Keratinocyte (primary cell): ENCODE results near the gene CYP3A4. TPM values are rescaled to one million over a fixed set of nuclear protein-coding genes. Genes with fewer than 3 reads are reported as not detected.
A peak's percentile ranks its signal among the peaks of the same experiment; 100 is the strongest.
"Not testable (repeated sequence)": the region's sequence is repeated elsewhere in the genome, so short reads cannot be mapped to it uniquely, and the experiment has no call there.

Experiments
- DNase-seq: peaks from one replicate; pipeline ENCODE4 v3.0.0-alpha.2; 2011; ENCODE audit warnings: low read depth, missing footprints, low spot score
- FAIRE-seq: peaks from 2 replicates; lab custom pipeline; 2011; peaks lifted over from hg19 to GRCh38; lab: Jason Lieb, UNC
- H2AFZ ChIP-seq: 2 replicates; pipeline ENCODE4 v1.6.0; 2012; ENCODE audit warnings: low read length, control low read depth, inconsistent platforms; ENCODE audit not compliant: control insufficient read depth
- H3K27ac ChIP-seq: 2 replicates; pipeline ENCODE4 v1.5.1; 2011; ENCODE audit warnings: low read length; ENCODE audit not compliant: control insufficient read depth, insufficient read depth
- H3K27me3 ChIP-seq: 3 replicates; pipeline ENCODE4 v1.6.0; 2011; ENCODE audit warnings: low read length; ENCODE audit not compliant: control insufficient read depth, insufficient read depth; ENCODE audit errors: extremely low read depth
- H3K36me3 ChIP-seq, 2 experiments: 2 replicates in 1 of 2; 3 replicates in 1 of 2; pipeline ENCODE4 v1.5.1; 2011; ENCODE audit warnings: low read length in 2 of 2, mild to moderate bottlenecking in 1 of 2; ENCODE audit not compliant: control insufficient read depth in 2 of 2, insufficient read depth in 2 of 2; ENCODE audit errors: extremely low read depth in 1 of 2
- H3K4me1 ChIP-seq: 3 replicates; pipeline ENCODE4 v1.5.1; 2011; ENCODE audit warnings: low read length; ENCODE audit not compliant: control insufficient read depth, insufficient read depth; ENCODE audit errors: extremely low read depth
- H3K4me2 ChIP-seq: 3 replicates; pipeline ENCODE4 v1.6.0; 2011; ENCODE audit warnings: low read depth, low read length; ENCODE audit not compliant: control insufficient read depth, insufficient read depth; ENCODE audit errors: extremely low read depth
- H3K4me3 ChIP-seq, 3 experiments: fragments of 200-600 bp in 1 of 3; sonication (generic) in 1 of 3; 2 replicates in 2 of 3; 3 replicates in 1 of 3; pipeline ENCODE4 v1.5.1; 2011 to 2016; ENCODE audit warnings: low read length in 3 of 3, mild to moderate bottlenecking in 3 of 3, control low read depth in 2 of 3, inconsistent platforms in 1 of 3, low read depth in 1 of 3, mixed read lengths in 1 of 3, mixed run types in 1 of 3, moderate library complexity in 1 of 3; ENCODE audit not compliant: control insufficient read depth in 2 of 3, insufficient read depth in 2 of 3; ENCODE audit errors: extremely low read depth in 1 of 3
- H3K79me2 ChIP-seq: 2 replicates; pipeline ENCODE4 v1.6.0; 2012; ENCODE audit warnings: low read length; ENCODE audit not compliant: control insufficient read depth, insufficient read depth
- H3K9ac ChIP-seq: 3 replicates; pipeline ENCODE4 v1.6.0; 2011; ENCODE audit warnings: low read length; ENCODE audit not compliant: control insufficient read depth, insufficient read depth; ENCODE audit errors: extremely low read depth
- H3K9me1 ChIP-seq: 3 replicates; pipeline ENCODE4 v1.6.0; 2011; ENCODE audit warnings: low read length; ENCODE audit not compliant: control insufficient read depth, insufficient read depth; ENCODE audit errors: extremely low read depth
- H3K9me3 ChIP-seq: 2 replicates; pipeline ENCODE4 v1.5.1; 2012; ENCODE audit warnings: low read depth, low read length; ENCODE audit not compliant: control insufficient read depth
- H4K20me1 ChIP-seq: 3 replicates; pipeline ENCODE4 v1.6.0; 2011; ENCODE audit warnings: low read length; ENCODE audit not compliant: control insufficient read depth, insufficient read depth; ENCODE audit errors: extremely low read depth
- CTCF ChIP-seq, 3 experiments: IDR thresholded peaks in 1 of 3; conservative IDR thresholded peaks in 1 of 3; optimal IDR thresholded peaks in 1 of 3; 2 replicates in 2 of 3; 3 replicates in 1 of 3; pipeline versions ENCODE3 to v1.5.1; 2011; ENCODE audit warnings: low read length in 3 of 3, mild to moderate bottlenecking in 3 of 3, moderate library complexity in 2 of 3, control low read depth in 1 of 3, inconsistent platforms in 1 of 3; ENCODE audit not compliant: insufficient read depth in 2 of 3; ENCODE audit errors: extremely low read depth in 1 of 3
- EZH2 ChIP-seq: IDR thresholded peaks from one replicate; pipeline ENCODE4 v1.6.1; 2012; ENCODE audit warnings: inconsistent platforms, mild to moderate bottlenecking, low read length, moderate library complexity
- dilution Hi-C: fragments of 300-500 bp; cut with MboI; formaldehyde crosslinking; loops from one replicate; pipeline ENCODE4 v1.7.0; 2020; ENCODE audit warnings: low sequenced_read_pairs; ENCODE audit not compliant: extremely low pct_ligation_motif_present
- polyA plus RNA-seq, 5 experiments: library from polyadenylated mRNA; depleted of rRNA in 3 of 5; stranded (reverse) in 3 of 5; stranded (forward) in 1 of 5; unstranded in 1 of 5; fragments of >200 nt; gene quantifications; 1 replicate in 1 of 5; 2 replicates in 3 of 5; 3 replicates in 1 of 5; pipeline versions ENCODE4 v1.2.1 to v1.2.3, GENCODE V29; 2011 to 2012; ENCODE audit warnings: missing spikeins in 2 of 5, low read depth in 1 of 5, low replicate concordance in 1 of 5

Gene CYP3A4
- polyA plus RNA-seq, 1 donor (not counting 4 experiments of a cell fraction or from before 2014, with no cell fraction given) = not detected

GRCh38 chr7:99737726-99738125 lies 46.3 kb downstream of the CYP3A4 start:
- peak; percentile 88 for FAIRE-seq
- Histone ChIP-seq H3K79me2 (no peaks in the 10 kb centered on the region), H3K4me2 (peak overlapping the region; percentile 67), H3K36me3 (no peaks in the 10 kb centered on the region), H3K27ac (peak overlapping the region; percentile 47), H3K4me3 (peak overlapping the region in 1 of 3 experiments; percentile 8), H3K4me1 (peaks cover 21% of the 10 kb centered on the region), H2AFZ (peak overlapping the region; percentile 41), H3K9ac (no peak overlapping the region), H3K27me3 (no peaks in the 10 kb centered on the region), H4K20me1 (no peaks in the 10 kb centered on the region), H3K9me3 (no peaks in the 10 kb centered on the region), H3K9me1 (no peaks in the 10 kb centered on the region)
- peak; percentile 72 for DNase-seq
- dilution Hi-C loops = no loop called here
- TF ChIP-seq EZH2 (no peak), CTCF (optimal IDR thresholded peaks at IDR 0.05 in 1 of 3, IDR thresholded peaks at IDR 0.05 in 1 of 3, conservative IDR thresholded peaks at IDR 0.05 in 1 of 3; ENCODE audit: extremely low read depth in 1 of 3, insufficient read depth in 2 of 3, low read length in 3 of 3) (no peak)

DNA sequence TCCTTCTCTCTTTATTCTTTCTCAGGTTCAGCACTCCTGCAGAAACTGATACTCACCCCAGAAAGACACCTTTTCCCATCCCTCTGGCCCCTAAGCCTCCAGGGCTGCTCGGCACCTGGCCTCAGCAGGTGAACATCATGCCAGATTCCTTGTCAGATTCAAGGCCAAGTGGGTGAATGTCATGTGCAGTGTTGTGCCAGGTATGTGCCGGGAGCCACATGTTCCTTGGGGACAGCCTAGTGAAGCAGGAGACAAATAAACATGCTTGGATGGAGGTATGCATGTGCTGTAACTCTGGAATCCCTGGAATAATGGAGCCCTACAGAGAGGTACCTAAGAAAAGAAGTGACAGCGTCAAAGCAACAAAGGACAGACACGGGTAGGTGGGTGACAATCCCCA lies 47.3 kb downstream of the CYP3A4 start:
- H3K4me1 ChIP-seq = peaks cover 21% of the 10 kb centered on the region
- H3K9me3 ChIP-seq, H3K4me2 ChIP-seq, DNase-seq, H3K79me2 ChIP-seq, H3K36me3 ChIP-seq, H3K9me1 ChIP-seq, H3K4me3 ChIP-seq, dilution Hi-C loops, H3K27ac ChIP-seq, H4K20me1 ChIP-seq, H3K27me3 ChIP-seq, H3K9ac ChIP-seq, H2AFZ ChIP-seq, FAIRE-seq: not testable (repeated sequence)

DNA sequence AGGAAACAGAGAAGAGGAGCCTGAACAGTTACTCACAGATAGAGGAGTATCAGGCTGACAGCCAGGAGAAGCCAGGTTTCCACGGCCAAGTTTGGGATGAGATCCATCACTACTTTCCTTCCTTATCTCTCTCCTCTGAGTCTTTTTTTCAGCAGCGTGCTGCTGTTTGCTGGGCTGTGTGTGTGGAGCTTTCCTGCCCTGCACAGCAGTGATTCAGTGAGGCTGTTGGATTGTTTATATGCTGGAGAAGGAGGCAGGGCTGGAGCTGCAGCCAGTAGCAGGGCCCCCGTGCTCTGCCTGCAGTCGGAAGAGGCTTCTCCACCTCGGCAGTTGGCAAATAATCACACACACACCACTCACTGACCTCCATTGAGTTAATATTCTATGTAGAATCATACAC lies 49.0 kb downstream of the CYP3A4 start, which contains the start of gene CYP3A7:
CYP3A7 (minus strand) TSS at position 210 of the 400 bp plus-strand sequence; CDS start at position 107, 103 bp downstream.
- H4K20me1 ChIP-seq = no peaks in the 10 kb centered on the region
- DNase-seq = no peak
- no peaks in the 10 kb centered on the region for H3K9me1 ChIP-seq
- dilution Hi-C loops = no loop called here
- H3K79me2 ChIP-seq = no peaks in the 10 kb centered on the region
- H3K4me3 ChIP-seq = no peak within 1 kb of the TSS
- no peaks in the 10 kb centered on the region for H3K9me3 ChIP-seq
- H2AFZ ChIP-seq = no peak within 1 kb of the TSS
- no peak for FAIRE-seq
- H3K27ac ChIP-seq = no peak within 1 kb of the TSS
- no peak within 1 kb of the TSS for H3K4me2 ChIP-seq
- no peak within 1 kb of the TSS for H3K9ac ChIP-seq
- no peaks in the 10 kb centered on the region for H3K27me3 ChIP-seq
- peaks cover 28% of the 10 kb centered on the region for H3K4me1 ChIP-seq
- TF ChIP-seq EZH2 (no peak), CTCF (optimal IDR thresholded peaks at IDR 0.05 in 1 of 3, IDR thresholded peaks at IDR 0.05 in 1 of 3, conservative IDR thresholded peaks at IDR 0.05 in 1 of 3; ENCODE audit: extremely low read depth in 1 of 3, insufficient read depth in 2 of 3, low read length in 3 of 3) (no peak)
- no peaks in the 10 kb centered on the region for H3K36me3 ChIP-seq
